HPDE6-E6E7 (cell line): ENCODE results near the gene PRUNE1.

Experiments used
- DNase-seq: peaks from one replicate; pipeline ENCODE4 v3.0.0; 2011; ENCODE audit warnings: missing footprints; ENCODE audit errors: extremely low spot score

PRUNE1 gene

DNA sequence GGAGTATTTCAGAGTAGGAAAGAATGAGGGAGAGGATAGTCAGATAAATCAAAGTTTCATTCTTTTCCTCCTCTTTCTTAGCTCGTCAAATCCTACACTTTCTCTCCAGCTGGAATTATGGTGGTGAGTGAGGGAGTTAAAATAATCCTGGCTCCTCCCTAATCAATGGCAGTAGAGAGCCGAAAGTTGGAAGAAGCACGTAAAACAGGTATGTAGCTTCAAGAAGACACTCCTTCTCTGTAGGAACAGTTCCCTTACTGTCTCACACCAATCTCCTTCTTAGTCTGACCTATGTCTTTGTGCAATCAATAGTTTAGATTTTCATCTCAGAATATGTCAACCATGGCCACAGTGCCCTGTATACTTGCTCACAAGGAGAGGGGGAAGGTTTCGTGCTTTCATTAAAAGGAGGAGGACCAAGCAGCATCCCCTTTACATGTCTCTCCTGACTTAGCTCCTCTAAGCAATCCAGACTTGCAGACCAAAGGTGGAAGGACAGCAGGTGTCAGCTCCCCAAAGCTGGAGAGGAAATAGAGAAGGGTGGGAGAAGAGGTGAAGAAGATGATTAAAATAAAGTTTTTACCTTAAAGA lies 2.4 kb upstream of the PRUNE1 start:
- no peak for DNase-seq

DNA sequence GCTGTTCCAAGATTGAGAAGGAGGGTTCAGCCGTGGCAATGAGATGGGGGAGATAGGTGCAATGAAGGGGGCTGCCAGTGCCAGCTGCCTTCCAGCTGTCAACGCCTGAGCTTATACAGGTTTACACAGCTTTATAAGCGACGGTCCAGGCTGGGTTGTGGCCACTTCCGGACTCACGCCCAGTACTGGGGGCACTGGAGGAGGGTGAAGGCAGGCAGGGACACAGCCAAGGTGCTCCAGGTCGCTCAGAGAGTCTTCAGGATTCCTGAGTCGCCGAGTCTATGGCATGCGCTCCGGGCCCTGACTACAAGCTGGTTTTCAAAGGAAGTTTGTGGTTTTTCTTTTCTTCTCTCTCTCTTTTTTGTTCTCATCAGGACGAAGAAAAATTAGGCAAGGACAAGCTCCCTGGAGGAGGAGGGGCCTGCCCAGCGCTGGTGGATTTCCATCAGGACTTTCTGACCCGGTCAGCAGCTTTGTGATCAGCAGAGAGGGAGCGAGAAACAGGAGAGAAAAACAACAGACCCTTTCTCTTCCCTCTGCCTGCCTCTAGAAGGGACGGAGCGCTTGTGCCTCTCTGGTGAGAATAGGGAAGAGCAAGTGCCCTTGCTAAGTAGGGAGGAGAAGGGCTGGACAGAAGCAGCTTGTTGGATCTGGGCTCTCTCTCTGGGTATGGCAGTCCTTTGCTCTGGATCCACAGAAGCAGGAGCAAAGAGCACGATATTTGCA lies 1.8 kb upstream of the PRUNE1 start, which contains the start of gene MINDY1:
MINDY1 (minus strand) TSS at position 576 of the 726 bp plus-strand sequence. CDS start 4,285 bp downstream, outside the sequence.
- DNase-seq, result peak; percentile 83

DNA sequence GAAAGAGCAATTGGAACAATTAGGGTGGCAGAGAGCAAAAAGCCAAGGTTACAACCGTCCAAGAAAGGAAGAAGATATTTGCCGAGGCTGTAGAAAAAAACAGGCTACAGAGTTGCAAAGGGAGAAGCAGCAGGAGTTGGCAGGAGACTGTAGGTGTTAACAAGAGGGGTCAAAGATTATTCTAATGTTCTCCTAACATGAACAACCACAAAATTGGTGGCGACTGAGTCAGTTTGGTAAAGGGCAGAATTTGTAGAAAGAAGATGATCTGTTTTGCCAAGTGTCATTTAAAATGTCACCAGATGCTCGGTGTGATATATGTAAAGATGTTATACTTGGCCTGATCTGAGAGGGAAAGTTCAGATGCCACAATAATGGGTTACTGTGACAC lies 401 bp upstream of the PRUNE1 start:
- DNase-seq, result no peak

DNA sequence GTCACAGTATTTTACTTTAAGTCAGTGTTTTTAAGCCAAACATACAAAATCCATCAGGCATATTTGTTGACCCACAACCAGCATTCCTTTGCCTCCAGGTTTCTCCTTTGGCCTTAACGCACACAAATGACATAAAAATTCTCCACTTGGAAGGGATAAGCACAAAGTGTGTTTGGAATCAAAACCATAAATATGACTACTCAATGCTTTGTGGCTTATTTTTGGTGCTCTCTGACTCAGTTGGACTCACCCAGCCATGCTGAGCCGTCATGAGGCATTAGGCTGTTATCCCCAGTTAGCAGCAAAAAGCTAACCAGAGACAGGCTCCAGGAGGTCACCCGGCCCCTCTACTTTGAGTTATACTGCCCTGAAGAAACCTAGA lies 948 bp downstream of the PRUNE1 start:
- no peak for DNase-seq

DNA sequence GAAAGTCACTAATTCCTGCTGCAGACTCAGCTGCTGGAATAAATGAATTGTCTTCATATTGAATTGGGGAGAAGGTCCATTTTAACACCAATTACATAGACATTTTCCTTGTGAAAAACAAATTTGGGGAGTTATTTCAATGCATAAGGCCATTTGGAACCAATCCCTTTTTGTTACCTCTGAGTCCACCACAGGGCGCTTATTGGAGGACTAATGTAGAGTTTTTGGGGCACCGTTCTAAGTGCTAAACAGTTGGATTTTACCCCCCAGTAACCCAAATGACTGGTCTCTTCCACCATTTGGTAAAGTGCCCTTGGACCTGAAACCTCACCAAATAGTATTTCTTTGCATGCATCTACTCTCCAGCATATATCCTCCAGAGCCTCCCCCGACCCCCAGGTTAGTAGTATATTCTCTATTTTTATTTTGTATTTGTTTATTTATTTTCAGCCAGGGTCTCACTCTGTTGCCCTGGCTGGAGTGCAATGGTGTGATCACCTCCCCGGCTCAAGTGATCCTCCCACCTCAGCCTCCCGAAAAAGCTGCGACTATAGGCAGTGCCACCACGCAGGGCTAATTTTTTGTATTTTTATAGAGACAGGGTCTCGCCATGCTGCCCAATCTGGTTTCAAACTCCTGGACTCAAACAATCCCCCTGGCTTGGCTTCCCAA lies 1.6 kb downstream of the PRUNE1 start:
- DNase-seq, result no peak

DNA sequence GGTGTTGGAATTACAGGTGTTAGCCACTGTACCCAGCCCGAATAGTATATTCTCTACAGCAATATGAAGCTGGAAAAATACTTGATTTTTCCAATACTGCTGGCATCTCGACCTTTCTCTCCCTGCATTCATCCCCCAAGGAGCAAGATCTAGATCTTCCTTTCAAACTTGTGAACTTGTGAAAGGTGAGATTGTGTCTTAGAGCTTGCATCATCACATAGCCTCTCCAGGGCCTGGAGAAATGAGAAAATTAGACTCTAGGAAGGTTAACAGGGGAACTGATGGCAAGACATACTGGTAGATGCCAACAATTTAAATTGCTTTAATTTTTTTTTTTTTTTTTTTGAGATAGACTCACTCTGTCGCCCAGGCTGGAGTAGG lies 2.1 kb downstream of the PRUNE1 start:
- DNase-seq, result no peak

DNA sequence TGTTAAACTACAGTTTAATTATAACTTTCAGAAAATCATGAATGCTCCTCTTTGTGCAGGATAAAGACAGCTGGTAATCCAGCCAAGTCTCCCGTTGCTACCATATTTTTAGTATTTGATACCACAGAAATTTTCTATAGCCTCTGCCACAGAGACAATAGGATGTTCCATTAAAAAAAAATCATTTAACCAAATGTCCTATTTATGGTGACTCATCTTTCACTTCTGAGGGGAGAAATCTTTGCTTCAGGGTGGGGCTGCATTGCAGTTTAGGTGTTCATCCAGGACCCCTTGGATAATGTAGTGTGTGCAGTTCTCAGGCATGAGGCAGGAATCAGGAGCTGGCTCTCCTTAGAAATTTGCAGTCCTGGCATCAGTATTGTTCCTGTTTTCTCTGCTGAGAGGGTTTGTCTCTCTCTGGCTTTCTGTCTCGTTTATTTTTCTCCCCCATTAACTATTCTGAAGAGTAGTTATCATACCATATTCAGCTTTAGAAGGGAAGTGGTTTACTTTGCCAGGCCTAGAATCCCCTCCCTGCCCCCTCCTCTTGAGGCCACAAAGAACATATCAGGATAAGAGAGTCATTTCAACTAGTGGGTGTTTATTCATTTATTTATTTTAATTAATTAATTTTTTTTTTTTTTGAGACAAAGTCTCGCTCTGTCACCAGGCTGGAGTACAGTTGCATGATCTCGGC lies 3.1 kb downstream of the PRUNE1 start:
- DNase-seq, result no peak

DNA sequence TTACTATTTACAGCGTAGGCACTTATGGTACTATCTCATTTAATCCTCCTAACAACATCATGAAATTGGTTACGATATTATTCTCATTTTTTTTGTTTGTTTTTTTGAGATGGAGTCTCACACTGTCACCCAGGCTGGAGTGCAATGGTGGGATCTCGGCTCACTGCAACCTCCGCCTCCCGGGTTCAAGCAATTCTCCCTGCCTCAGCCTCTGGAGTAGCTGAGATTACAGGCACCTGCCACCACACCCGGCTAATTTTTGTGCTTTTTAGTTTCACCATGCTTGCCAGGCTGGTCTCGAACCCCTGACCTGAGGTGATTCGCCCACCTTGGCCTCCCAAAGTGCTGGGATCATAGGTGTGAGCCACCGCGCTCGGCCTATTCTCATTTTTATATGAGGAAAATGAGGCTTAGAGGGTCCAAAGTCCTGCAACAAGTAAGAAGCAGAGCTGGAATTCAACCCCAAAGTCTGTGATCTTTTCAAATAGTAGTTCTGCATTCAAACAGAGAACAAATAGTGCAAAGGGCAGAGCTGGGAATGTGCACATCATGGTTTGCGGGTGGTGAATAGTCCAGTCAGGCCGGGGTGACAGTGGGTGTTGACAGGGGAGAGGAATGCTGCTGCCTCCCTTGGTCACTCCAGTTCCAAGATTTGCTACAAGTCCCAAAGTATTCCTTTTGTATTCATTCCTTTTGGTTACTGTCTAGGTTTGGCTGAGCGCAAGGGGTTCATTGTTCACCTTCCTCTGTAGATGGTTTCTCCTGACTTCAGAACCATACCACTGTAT lies 4.6 kb downstream of the PRUNE1 start:
- no peak for DNase-seq

DNA sequence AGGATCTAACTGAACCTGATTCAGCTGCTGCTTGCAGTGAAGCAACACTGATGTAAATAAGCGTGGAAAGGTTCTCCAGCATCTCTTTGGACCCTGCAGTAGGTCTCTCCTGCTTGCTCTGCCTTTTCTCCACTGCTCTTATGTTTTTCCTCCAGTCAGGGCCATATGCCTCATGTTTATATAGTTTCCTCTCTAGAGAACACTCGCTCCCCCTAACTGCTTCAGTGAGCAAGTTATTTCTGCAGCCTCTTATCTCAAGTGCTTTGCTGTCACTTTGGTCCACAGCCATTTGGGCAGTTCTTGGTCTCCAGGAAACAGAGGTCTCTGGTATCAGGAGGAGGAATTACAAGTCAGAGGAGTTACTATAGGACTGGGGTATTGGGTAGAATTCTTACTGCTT lies 5.3 kb downstream of the PRUNE1 start:
- DNase-seq, result no peak

DNA sequence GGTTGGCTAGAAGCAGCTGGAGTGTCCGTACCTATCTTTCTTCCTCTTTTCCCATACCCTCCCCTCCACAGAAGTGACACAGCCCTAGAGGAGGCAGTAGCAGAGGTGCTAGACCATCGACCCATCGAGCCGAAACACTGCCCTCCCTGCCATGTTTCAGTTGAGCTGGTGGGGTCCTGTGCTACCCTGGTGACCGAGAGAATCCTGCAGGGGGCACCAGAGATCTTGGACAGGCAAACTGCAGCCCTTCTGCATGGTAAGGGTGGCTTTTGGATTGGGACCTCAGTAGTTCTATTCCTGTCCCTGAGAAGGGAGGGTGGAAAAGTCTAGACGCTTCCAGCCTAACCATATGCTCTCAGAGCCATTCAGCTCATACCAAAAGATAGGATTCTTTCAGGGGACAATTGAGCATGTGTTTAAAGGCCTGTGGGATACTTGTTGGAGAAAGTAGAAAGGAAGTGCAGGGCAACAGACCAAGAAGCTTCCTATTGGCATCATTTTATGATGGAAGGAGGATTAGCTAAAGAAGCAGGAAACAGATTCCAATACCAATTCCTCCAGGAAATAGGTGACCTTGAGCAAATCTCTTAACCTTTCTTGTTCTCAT lies 16.4 kb downstream of the PRUNE1 start:
- DNase-seq, result peak; percentile 48

DNA sequence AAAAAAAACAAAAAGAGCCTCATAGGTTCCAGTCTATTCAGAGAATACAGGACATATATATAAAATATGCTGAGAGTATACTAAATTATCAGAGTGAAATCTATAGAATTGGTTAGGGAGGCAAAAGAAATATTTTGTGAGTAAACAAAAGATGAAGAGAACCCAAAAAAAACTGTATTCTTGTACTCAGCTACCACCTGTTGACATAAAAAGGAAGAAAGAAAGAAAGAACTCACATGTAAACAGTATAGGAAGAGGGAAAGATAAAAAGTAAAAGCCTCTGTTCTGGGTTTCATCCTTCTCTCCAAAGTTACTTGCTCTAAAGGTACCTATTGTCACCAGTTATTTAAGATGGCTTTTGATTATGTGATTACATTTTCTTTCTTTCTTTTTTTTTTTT lies 18.2 kb downstream of the PRUNE1 start:
- no peak for DNase-seq

DNA sequence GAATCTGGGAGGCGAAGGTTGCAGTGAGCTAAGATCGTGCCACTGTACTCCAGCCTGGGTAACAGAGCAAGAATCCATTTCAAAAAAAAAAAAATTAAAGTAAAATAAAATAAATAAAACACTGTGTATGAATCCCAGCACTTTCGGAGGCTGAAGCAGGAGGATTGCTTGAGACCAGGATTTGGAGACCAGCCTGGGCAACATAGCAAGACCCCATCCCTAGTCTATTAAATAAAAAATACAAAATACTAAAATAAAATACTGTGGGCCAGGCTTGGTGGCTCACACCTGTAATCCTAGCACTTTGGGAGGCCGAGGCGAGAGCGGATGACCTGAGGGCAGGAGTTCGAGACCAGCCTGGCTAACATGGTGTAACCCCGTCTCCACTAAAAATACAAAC lies 23.9 kb downstream of the PRUNE1 start:
- no peak for DNase-seq

DNA sequence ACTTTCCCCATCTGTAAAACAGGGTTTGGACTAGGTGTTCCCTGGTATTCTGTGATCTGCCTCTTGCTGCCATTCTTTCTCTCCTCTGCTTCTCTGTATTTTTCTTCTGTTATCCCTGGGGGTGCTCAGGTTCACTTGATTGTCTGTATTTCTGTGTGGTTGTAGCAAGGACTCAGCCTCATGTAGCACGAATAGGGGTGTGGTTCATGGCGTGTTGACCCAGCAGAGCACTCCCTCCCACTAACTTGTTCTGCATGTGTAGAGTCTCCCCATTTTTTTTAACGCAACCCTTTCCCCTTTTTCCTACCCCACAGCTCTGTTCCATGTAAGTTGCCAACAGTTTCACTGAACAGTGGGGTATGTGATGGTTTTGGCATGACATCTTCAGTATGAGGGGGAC lies 26.9 kb downstream of the PRUNE1 start:
- DNase-seq, result no peak

DNA sequence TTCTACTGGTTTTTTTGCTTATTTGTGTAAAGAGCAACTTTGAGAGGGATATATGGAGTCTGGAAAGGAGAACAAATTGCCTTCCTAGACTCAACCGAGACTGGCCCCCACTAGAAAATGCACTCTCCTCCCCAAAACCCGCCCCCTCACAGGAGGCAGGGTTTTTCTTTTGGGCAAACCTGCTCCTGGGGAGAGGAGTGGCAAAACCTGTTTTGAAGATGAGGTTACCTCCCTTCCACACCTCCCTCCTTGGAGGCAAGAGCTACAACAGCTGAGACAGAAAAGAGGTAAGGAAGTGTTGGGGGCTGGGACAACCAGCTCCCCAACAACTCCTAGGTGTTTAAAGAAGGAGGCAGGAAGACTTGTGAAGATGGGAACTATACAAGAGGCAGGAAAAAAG lies 28.1 kb downstream of the PRUNE1 start, which contains the start of gene BNIPL:
BNIPL (plus strand) TSS at position 231 of the 400 bp plus-strand sequence; CDS start at position 371, 140 bp downstream.
- no peak for DNase-seq

DNA sequence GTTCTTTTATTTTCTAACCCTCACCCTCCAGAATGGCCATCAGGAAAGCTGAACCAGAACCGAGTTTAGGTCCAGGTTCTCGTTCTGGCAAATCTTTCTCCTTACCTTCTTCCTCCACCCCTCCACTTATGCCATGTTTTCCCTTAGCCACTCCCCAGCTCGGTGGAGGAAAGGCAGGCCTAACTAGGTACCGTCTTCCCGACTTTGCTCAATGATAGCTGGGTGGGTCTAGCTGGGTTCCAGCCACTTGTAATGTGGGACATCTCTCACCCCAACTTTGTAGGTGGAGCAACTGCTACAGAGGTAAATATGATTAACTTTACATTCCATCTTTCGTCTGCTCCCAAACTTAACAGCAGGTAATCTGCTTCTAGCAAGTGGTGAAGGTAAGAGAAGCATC lies 28.8 kb downstream of the PRUNE1 start:
- no peak for DNase-seq

DNA sequence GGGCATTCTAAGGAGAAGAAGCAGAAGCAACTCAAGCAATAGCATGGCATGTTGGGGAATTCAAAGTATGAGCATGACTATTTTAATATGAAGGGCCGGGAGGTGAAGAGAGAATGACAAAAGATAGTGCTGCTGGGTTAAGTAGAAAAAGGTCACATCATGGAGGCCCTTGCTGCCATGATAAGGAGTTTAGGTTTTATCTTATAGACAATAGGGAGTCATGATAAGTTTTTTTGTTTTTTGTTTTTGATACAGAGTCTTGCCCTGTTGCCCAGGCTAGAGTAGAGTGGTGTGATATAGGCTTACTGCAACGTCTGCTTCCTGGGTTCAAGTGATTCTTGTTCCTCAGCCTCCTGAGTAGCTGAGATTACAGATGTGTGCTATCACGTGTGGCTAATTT lies 31.3 kb downstream of the PRUNE1 start:
- DNase-seq, result no peak

DNA sequence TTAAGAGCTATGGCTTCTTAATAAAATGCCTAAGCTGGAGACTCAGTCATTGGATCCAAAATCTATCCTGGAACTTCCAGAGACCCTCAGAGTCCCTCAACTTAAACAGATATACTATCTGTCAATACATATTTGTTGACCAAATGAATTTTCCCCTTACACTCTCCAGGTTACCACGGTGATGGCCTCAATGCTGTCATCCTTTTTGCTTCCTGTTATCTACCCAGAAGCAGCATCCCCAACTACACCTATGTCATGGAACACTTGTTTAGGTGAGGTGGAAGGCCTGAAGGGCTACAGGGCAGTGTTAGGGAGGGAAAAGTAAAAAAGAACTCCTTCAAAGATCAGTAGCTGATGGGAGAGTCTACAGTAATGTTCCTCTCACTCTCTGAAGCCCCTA lies 34.9 kb downstream of the PRUNE1 start:
- DNase-seq, result no peak

DNA sequence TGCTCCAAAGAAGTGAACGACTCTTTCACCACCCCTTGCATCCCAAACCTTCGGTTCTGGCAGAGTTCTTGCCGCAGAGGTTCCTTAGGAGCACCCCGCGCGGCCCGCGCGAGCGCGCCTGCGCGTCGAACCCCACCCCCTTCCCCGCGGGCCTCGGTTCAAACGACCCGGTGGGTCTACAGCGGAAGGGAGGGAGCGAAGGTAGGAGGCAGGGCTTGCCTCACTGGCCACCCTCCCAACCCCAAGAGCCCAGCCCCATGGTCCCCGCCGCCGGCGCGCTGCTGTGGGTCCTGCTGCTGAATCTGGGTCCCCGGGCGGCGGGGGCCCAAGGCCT lies 39.3 kb downstream of the PRUNE1 start, which contains the start of gene C1orf56:
C1orf56 (plus strand) TSS at position 161 of the 334 bp plus-strand sequence; CDS start at position 258, 97 bp downstream.
- DNase-seq, result peak; percentile 46

DNA sequence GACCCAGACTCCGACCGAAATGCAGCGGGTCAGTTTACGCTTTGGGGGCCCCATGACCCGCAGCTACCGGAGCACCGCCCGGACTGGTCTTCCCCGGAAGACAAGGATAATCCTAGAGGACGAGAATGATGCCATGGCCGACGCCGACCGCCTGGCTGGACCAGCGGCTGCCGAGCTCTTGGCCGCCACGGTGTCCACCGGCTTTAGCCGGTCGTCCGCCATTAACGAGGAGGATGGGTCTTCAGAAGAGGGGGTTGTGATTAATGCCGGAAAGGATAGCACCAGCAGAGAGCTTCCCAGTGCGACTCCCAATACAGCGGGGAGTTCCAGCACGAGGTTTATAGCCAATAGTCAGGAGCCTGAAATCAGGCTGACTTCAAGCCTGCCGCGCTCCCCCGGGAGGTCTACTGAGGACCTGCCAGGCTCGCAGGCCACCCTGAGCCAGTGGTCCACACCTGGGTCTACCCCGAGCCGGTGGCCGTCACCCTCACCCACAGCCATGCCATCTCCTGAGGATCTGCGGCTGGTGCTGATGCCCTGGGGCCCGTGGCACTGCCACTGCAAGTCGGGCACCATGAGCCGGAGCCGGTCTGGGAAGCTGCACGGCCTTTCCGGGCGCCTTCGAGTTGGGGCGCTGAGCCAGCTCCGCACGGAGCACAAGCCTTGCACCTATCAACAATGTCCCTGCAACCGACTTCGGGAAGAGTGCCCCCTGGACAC lies 39.8 kb downstream of the PRUNE1 start:
- peak; percentile 52 for DNase-seq

DNA sequence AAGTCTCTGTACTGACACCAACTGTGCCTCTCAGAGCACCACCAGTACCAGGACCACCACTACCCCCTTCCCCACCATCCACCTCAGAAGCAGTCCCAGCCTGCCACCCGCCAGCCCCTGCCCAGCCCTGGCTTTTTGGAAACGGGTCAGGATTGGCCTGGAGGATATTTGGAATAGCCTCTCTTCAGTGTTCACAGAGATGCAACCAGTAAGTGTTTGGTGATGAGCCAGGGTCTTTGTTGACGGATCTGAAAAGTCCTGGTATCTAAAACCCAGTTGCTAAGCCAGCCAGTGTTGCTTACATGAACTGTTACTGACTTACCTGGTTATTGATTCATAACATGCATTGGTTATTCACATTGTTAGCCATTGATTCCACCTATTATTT lies 40.4 kb downstream of the PRUNE1 start:
- DNase-seq, result no peak

DNA sequence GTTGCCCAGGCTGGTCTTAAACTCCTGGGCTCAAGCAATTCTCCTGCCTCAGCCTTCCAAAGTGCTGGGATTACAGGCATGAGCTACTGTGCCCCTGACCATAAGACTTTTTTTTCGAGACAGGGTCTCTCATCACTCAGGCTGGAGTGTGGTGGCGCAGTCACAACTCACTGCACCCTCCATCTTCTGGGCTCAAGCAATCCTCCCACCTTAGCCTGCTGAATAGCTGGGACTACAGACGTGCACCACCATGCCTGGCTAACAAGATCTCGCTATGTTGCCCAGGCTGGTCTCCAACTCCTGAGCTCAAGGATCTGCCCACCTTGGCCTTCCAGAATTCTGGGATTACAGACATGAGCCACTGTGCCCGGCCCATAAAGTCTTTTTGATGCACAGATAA lies 41.2 kb downstream of the PRUNE1 start:
- no peak for DNase-seq
